IMR-90 (cell line): ENCODE measurements around the gene THPO. TPM values are rescaled to one million over a fixed set of nuclear protein-coding genes. Genes with fewer than 3 reads are reported as not detected.

Experiments used
- ATAC-seq: fragments of 200-7000 bp; cut with Tn5 transposase; 2 replicates; pipeline ENCODE4 v1.9.1; 2020; ENCODE audit warnings: low read depth, mild to moderate bottlenecking, moderate library complexity
- BruUV-seq: library from RNA; stranded (reverse); fragments of 400-500 nt; replicated peaks from 2 replicates; lab custom pipeline; 2021; lab: Mats Ljungman, UMichigan
- CTCF ChIA-PET: fragments of 300-600 bp; formaldehyde crosslinking; extraction: SDS; loops from one replicate; lab custom pipeline; 2021; ENCODE audit warnings: antibody characterized with exemption; lab: Yijun Ruan, JAX
- POLR2A ChIA-PET: fragments of 300-600 bp; sonication (Branson Sonifier 250); formaldehyde crosslinking; loops from one replicate; lab custom pipeline; 2022; ENCODE audit warnings: antibody characterized with exemption; ENCODE audit not compliant: unreplicated experiment; lab: Charles Lee
- DNase-seq: peaks from one replicate; pipeline ENCODE4 v3.0.0; 2013
- H2AFZ ChIP-seq: replicated peaks from 2 replicates; pipeline ENCODE3; 2013; ENCODE audit warnings: low read length, mild to moderate bottlenecking; ENCODE audit not compliant: poor library complexity
- H2AK5ac ChIP-seq: 2 replicates; pipeline ENCODE4 v1.6.1; 2013; ENCODE audit warnings: low read depth, low read length, inconsistent platforms
- H2AK9ac ChIP-seq: replicated peaks from 2 replicates; pipeline ENCODE3; 2013; ENCODE audit warnings: mild to moderate bottlenecking, low read depth, low read length, moderate library complexity; ENCODE audit not compliant: poor library complexity
- H2BK120ac ChIP-seq: 2 replicates; pipeline ENCODE4 v1.6.1; 2013; ENCODE audit warnings: low read depth, low read length, inconsistent platforms
- H2BK15ac ChIP-seq: 3 replicates; pipeline ENCODE4 v1.6.1; 2013; ENCODE audit warnings: low read depth, low read length, inconsistent platforms
- H2BK20ac ChIP-seq: 2 replicates; pipeline ENCODE4 v1.6.1; 2013; ENCODE audit warnings: low read depth, mild to moderate bottlenecking, inconsistent platforms, low read length, moderate library complexity
- H2BK5ac ChIP-seq: 2 replicates; pipeline ENCODE4 v1.6.1; 2013; ENCODE audit warnings: mild to moderate bottlenecking, low read depth, low read length, inconsistent platforms; ENCODE audit not compliant: poor library complexity, severe bottlenecking
- H3K14ac ChIP-seq: replicated peaks from 2 replicates; pipeline ENCODE4 v1.6.1; 2013; ENCODE audit warnings: low read depth, low read length, inconsistent platforms
- H3K18ac ChIP-seq: 2 replicates; pipeline ENCODE4 v1.6.1; 2013; ENCODE audit warnings: low read depth, low read length, control low read depth
- H3K23ac ChIP-seq: 2 replicates; pipeline ENCODE4 v1.6.1; 2013; ENCODE audit warnings: low read depth, low read length, inconsistent platforms
- H3K27ac ChIP-seq: 2 replicates; pipeline ENCODE4 v1.5.1; 2013; ENCODE audit warnings: mild to moderate bottlenecking, control low read depth, low read length; ENCODE audit not compliant: insufficient read depth
- H3K27me3 ChIP-seq: 2 replicates; pipeline ENCODE4 v1.6.1; 2013; ENCODE audit warnings: low read length; ENCODE audit not compliant: control insufficient read depth, insufficient read depth
- H3K36me3 ChIP-seq: 2 replicates; pipeline ENCODE4 v1.6.1; 2013; ENCODE audit warnings: low read length, mixed read lengths; ENCODE audit not compliant: control insufficient read depth, insufficient read depth
- H3K4ac ChIP-seq: 2 replicates; pipeline ENCODE4 v1.6.1; 2013; ENCODE audit warnings: low read depth, low read length, inconsistent platforms
- H3K4me1 ChIP-seq: 2 replicates; pipeline ENCODE4 v1.6.1; 2013; ENCODE audit warnings: low read length, mixed read lengths; ENCODE audit not compliant: control insufficient read depth, insufficient read depth
- H3K4me2 ChIP-seq: 2 replicates; pipeline ENCODE4 v1.6.1; 2013; ENCODE audit warnings: low read depth, mild to moderate bottlenecking, control low read depth, low read length, moderate library complexity
- H3K4me3 ChIP-seq: 2 replicates; pipeline ENCODE4 v1.5.1; 2013; ENCODE audit warnings: low read depth, mild to moderate bottlenecking, control low read depth, low read length, moderate library complexity; ENCODE audit not compliant: insufficient read depth
- H3K56ac ChIP-seq: 2 replicates; pipeline ENCODE4 v1.6.1; 2013; ENCODE audit warnings: low read length, inconsistent platforms; ENCODE audit not compliant: insufficient read depth; ENCODE audit errors: extremely low read depth
- H3K79me1 ChIP-seq, 2 experiments: 2 replicates each; pipeline ENCODE4 v1.6.1; 2013; ENCODE audit warnings: low read length in 2 of 2, inconsistent platforms in 1 of 2, low read depth in 1 of 2
- H3K9ac ChIP-seq: 2 replicates; pipeline ENCODE4 v1.6.1; 2013; ENCODE audit warnings: low read depth, low read length, control low read depth
- H3K9me1 ChIP-seq: 2 replicates; pipeline ENCODE4 v1.6.1; 2013; ENCODE audit warnings: low read length, inconsistent platforms; ENCODE audit not compliant: insufficient read depth
- H3K9me3 ChIP-seq: 2 replicates; pipeline ENCODE4 v1.6.1; 2013; ENCODE audit warnings: low read length; ENCODE audit not compliant: control insufficient read depth, insufficient read depth
- H4K20me1 ChIP-seq: 2 replicates; pipeline ENCODE4 v1.6.1; 2013; ENCODE audit warnings: low read length, inconsistent platforms; ENCODE audit not compliant: insufficient read depth
- H4K5ac ChIP-seq: 2 replicates; pipeline ENCODE4 v1.6.1; 2013; ENCODE audit warnings: mild to moderate bottlenecking, low read depth, low read length, control low read depth
- H4K8ac ChIP-seq, 2 experiments: 2 replicates each; pipeline ENCODE4 v1.6.1; 2013; ENCODE audit warnings: low read depth in 2 of 2, low read length in 2 of 2, control low read depth in 1 of 2, inconsistent platforms in 1 of 2
- H4K91ac ChIP-seq: 2 replicates; pipeline ENCODE4 v1.6.1; 2013; ENCODE audit warnings: low read depth, low read length, inconsistent platforms; ENCODE audit not compliant: insufficient read depth
- BHLHE40 ChIP-seq: fragments of 150-350 bp; IDR thresholded peaks from 2 replicates; pipeline ENCODE4 v1.6.1; 2016; ENCODE audit warnings: mild to moderate bottlenecking, low read depth, low read length
- CEBPB ChIP-seq: IDR thresholded peaks from 2 replicates; pipeline ENCODE4 v1.6.1; 2012; ENCODE audit warnings: low read depth, low read length, improper control_type of control experiment
- CHD1 ChIP-seq: IDR thresholded peaks from 2 replicates; pipeline ENCODE4 v1.6.1; 2012; ENCODE audit warnings: low read depth, low read length, improper control_type of control experiment
- FOS ChIP-seq: fragments of 150-350 bp; IDR thresholded peaks from 2 replicates; pipeline ENCODE4 v1.6.1; 2016; ENCODE audit warnings: low read depth, low read length
- MAZ ChIP-seq: IDR thresholded peaks from 2 replicates; pipeline ENCODE4 v1.6.1; 2012; ENCODE audit warnings: low read depth, mild to moderate bottlenecking, low read length, improper control_type of control experiment, moderate library complexity, borderline replicate concordance
- MXI1 ChIP-seq: IDR thresholded peaks from 2 replicates; pipeline ENCODE4 v1.6.1; 2012; ENCODE audit warnings: low read depth, mild to moderate bottlenecking, low read length, moderate library complexity, borderline replicate concordance
- NFE2L2 ChIP-seq: fragments of 150-350 bp; IDR thresholded peaks from 2 replicates; pipeline ENCODE4 v1.6.1; 2016; ENCODE audit warnings: low read depth, mild to moderate bottlenecking, low read length
- POLR2A ChIP-seq: IDR thresholded peaks from 2 replicates; pipeline ENCODE4 v1.6.1; 2012; ENCODE audit warnings: mild to moderate bottlenecking, low read depth, low read length
- RCOR1 ChIP-seq: IDR thresholded peaks from 2 replicates; pipeline ENCODE4 v1.6.1; 2012; ENCODE audit warnings: mild to moderate bottlenecking, low read length, improper control_type of control experiment; ENCODE audit not compliant: insufficient replicate concordance
- WGBS, 2 experiments: methylation state at CpG; one replicate each; pipeline versions ENCODE4 v1.1.5 to v1.1.7; 2013; ENCODE audit warnings: missing lambda C conversion rate in 2 of 2; ENCODE audit not compliant: insufficient read length in 1 of 2; ENCODE audit errors: extremely low coverage in 2 of 2; 5-methylcytosine and 5-hydroxymethylcytosine counted together
- dilution Hi-C: fragments of 300-500 bp; cut with HindIII; formaldehyde crosslinking; loops from one replicate; pipeline ENCODE4 v1.14.3; 2018; ENCODE audit warnings: low sequenced_read_pairs; ENCODE audit not compliant: unreplicated experiment
- in situ Hi-C: fragments of 300-500 bp; cut with MboI; formaldehyde crosslinking; loops from 3 replicates; pipeline ENCODE4 v1.14.3; 2019; ENCODE audit warnings: low sequenced_read_pairs, inconsistent platforms, mixed read lengths
- intact Hi-C: fragments of 100-400 bp; cut with micrococcal nuclease; formaldehyde crosslinking; loops from 2 replicates; pipeline ENCODE4 v1.10.0; 2022
- polyA plus RNA-seq, 3 experiments: library from polyadenylated mRNA; depleted of rRNA; stranded (reverse); fragments of >200 nt; gene quantifications; 2 replicates each; pipeline ENCODE4 v1.2.3, GENCODE V29; 2012; ENCODE audit warnings: low replicate concordance in 1 of 3
- total RNA-seq: library from RNA; depleted of rRNA; stranded (reverse); fragments of >200 nt; gene quantifications from 2 replicates; pipeline ENCODE4 v1.2.3, GENCODE V29; 2012
- TF ChIP-seq, protein P1 (sequence below): fragments of 150-350 bp; IDR thresholded peaks from 2 replicates; pipeline ENCODE4 v1.6.1; 2016; ENCODE audit warnings: low read depth, mild to moderate bottlenecking, low read length, moderate library complexity, borderline replicate concordance
- TF ChIP-seq, protein P2 (sequence below): fragments of 150-350 bp; IDR thresholded peaks from 2 replicates; pipeline ENCODE4 v1.6.1; 2017; ENCODE audit warnings: mild to moderate bottlenecking, antibody characterized with exemption, low read length, low read depth

THPO gene
- total and polyA plus RNA-seq, 2 of the 4 experiments (the other 2 are of a cell fraction) = not detected

- no peak overlapping the region for H3K4ac ChIP-seq
- no peak overlapping the region for H2AFZ ChIP-seq
- no peak overlapping the region for H3K9ac ChIP-seq
- no peak overlapping the region for H2BK15ac ChIP-seq
- DNase-seq (no peak), ATAC-seq (no peak)
- no peaks in the 10 kb centered on the region for H3K9me1 ChIP-seq
- H4K91ac ChIP-seq = no peak overlapping the region
- dilution Hi-C loops (no loop called here), intact Hi-C loops (no loop called here), in situ Hi-C loops (no loop called here)
- ChIA-PET CTCF (no interaction called here), POLR2A (interaction anchor here (0.5 kb wide), 1 partner anchor 160 kb away, joined by 3 read pairs; no protein-coding TSS in a partner anchor)
- H4K5ac ChIP-seq = no peak overlapping the region
- H3K56ac ChIP-seq = no peak overlapping the region
- WGBS, 2 experiments = 75% methylated on average over 1 of the region's 5 CpGs; no CpG with 5 or more reads in 1 of the 2 experiments
- H3K36me3 ChIP-seq = no peaks in the 10 kb centered on the region
- H2AK9ac ChIP-seq = no peak overlapping the region
- no TSS peak for BruUV-seq
- H3K27ac ChIP-seq = no peak overlapping the region
- H4K20me1 ChIP-seq = no peaks in the 10 kb centered on the region
- no peak overlapping the region for H2BK5ac ChIP-seq
- no peaks in the 10 kb centered on the region for H3K79me1 ChIP-seq
- H3K27me3 ChIP-seq = peaks cover 65% of the 10 kb centered on the region
- H3K4me3 ChIP-seq = no peak overlapping the region
- H2AK5ac ChIP-seq = no peak overlapping the region
- no peak overlapping the region for H3K4me2 ChIP-seq
- no peak overlapping the region for H3K14ac ChIP-seq
- H3K9me3 ChIP-seq = no peaks in the 10 kb centered on the region
- no peak overlapping the region for H2BK20ac ChIP-seq
- H3K4me1 ChIP-seq = no peaks in the 10 kb centered on the region
- H2BK120ac ChIP-seq = no peak overlapping the region
- no peak overlapping the region for H4K8ac ChIP-seq
- no peak overlapping the region for H3K23ac ChIP-seq
- TF ChIP-seq MAZ (no peak), NFE2L2 (no peak), CEBPB (no peak), CHD1 (no peak), RCOR1 (no peak), POLR2A (no peak), BHLHE40 (no peak), FOS (no peak), MXI1 (no peak)
- TF ChIP-seq, protein P1, sequence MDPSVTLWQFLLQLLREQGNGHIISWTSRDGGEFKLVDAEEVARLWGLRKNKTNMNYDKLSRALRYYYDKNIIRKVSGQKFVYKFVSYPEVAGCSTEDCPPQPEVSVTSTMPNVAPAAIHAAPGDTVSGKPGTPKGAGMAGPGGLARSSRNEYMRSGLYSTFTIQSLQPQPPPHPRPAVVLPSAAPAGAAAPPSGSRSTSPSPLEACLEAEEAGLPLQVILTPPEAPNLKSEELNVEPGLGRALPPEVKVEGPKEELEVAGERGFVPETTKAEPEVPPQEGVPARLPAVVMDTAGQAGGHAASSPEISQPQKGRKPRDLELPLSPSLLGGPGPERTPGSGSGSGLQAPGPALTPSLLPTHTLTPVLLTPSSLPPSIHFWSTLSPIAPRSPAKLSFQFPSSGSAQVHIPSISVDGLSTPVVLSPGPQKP = no peak
- TF ChIP-seq, protein P2, sequence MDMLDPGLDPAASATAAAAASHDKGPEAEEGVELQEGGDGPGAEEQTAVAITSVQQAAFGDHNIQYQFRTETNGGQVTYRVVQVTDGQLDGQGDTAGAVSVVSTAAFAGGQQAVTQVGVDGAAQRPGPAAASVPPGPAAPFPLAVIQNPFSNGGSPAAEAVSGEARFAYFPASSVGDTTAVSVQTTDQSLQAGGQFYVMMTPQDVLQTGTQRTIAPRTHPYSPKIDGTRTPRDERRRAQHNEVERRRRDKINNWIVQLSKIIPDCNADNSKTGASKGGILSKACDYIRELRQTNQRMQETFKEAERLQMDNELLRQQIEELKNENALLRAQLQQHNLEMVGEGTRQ = no peak
- H3K18ac ChIP-seq = no peak overlapping the region
These were observed 12.0 kb upstream of the THPO start for GRCh38 chr3:184389935-184390528.
